ENCODE results near the gene CAPN12.

- TF ChIP-seq CTCF (conservative IDR thresholded peaks at IDR 0.05; ENCODE audit: low read length), result no peak
- no peak for TF ChIP-seq EZH2phosphoT487 (IDR thresholded peaks at IDR 0.05; ENCODE audit: borderline replicate concordance)
Observed at GRCh38 chr19:38693380-38694223, 50.7 kb downstream of the CAPN12 start.
